Ascending aorta (tissue), 2 donors: ENCODE data around the gene WHRN. TPM values are rescaled to one million over a fixed set of nuclear protein-coding genes. Genes with fewer than 3 reads are reported as not detected.

Experiments
- DNase-seq, 2 donors: peaks; one replicate each; pipeline ENCODE4 v3.0.0-alpha.2; 2019; ENCODE audit warnings: low spot score in 2 of 2
- H3K27ac ChIP-seq, 2 donors: fragments of 200-600 bp; sonication (generic); one replicate each; pipeline ENCODE4 v1.5.1; 2016 to 2017; ENCODE audit warnings: mild to moderate bottlenecking in 1 of 2
- H3K27me3 ChIP-seq: fragments of 200-600 bp; sonication (generic); one replicate; pipeline ENCODE4 v1.5.1; 2017
- H3K36me3 ChIP-seq, 2 donors: fragments of 200-600 bp; sonication (generic); one replicate each; pipeline ENCODE4 v1.5.1; 2016
- H3K4me1 ChIP-seq, 2 donors: fragments of 200-600 bp; sonication (generic); one replicate each; pipeline ENCODE4 v1.5.1; 2016 to 2017; ENCODE audit warnings: mild to moderate bottlenecking in 1 of 2
- H3K4me3 ChIP-seq, 2 donors: fragments of 200-600 bp; sonication (generic); one replicate each; pipeline ENCODE4 v1.5.1; 2016 to 2017; ENCODE audit warnings: mild to moderate bottlenecking in 1 of 2
- H3K9me3 ChIP-seq, 2 donors: fragments of 200-600 bp; sonication (generic); one replicate each; pipeline ENCODE4 v1.5.1; 2016
- intact Hi-C: fragments of 100-400 bp; cut with DNase I; formaldehyde crosslinking; loops from one replicate; pipeline ENCODE4 v1.15.1; 2023
- total RNA-seq: library from RNA; depleted of rRNA; stranded (reverse); fragments of >200 nt; gene quantifications from one replicate; pipeline ENCODE4 v1.1.0, GENCODE V29; 2016
- TF ChIP-seq, protein P1 (sequence below), 3 experiments: fragments of 200-600 bp in 2 of 3; fragments of 450-650 bp in 1 of 3; sonication (generic) in 2 of 3; IDR thresholded peaks; one replicate each; pipeline ENCODE4 v1.5.1; 2016 to 2019; ENCODE audit warnings: antibody characterized with exemption in 3 of 3, mild to moderate bottlenecking in 1 of 3, moderate library complexity in 1 of 3

The WHRN gene
- total RNA-seq, 1 donor from 2014 or later, result 3.9 TPM

DNA sequence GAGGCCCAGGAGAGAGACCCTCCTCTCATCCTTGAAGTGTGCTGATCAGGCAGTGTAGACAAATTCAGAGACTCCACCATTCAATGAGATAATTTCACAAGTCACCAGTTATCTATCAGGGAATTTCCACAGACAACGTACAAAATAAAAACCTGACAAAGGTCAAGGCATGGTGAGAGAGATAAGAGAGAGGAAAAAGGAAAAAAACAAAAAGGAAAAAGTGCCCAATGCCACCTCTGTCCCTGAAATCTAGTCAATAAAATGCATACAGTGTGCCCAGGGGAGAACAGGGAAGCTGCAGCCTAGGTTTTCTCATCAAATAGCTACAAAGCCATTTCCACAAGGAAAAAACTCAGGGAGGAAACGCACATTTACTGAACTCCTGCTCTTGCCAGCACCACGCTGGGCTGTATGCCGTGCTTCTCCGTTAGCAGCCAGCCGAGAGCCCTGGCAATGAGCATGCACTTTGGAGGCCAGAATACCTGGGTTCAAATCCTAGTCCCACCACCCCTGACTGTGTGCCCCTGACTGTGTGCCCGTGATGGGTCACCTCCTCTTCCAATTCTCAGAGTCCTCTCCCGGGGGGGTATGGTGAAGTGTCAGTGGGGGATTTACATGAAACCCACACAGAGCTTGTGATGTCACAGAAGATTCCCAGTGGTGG is 11.6 kb downstream of the WHRN start:
- intact Hi-C loops, result no loop called here
- H3K9me3 ChIP-seq, result no peaks in the 10 kb centered on the region
- H3K36me3 ChIP-seq, result no peaks in the 10 kb centered on the region
- H3K27ac ChIP-seq, result no peak overlapping the region
- H3K4me3 ChIP-seq, result no peak overlapping the region
- H3K27me3 ChIP-seq, result no peaks in the 10 kb centered on the region
- H3K4me1 ChIP-seq, result no peaks in the 10 kb centered on the region
- no peak for DNase-seq
- TF ChIP-seq, protein P1, sequence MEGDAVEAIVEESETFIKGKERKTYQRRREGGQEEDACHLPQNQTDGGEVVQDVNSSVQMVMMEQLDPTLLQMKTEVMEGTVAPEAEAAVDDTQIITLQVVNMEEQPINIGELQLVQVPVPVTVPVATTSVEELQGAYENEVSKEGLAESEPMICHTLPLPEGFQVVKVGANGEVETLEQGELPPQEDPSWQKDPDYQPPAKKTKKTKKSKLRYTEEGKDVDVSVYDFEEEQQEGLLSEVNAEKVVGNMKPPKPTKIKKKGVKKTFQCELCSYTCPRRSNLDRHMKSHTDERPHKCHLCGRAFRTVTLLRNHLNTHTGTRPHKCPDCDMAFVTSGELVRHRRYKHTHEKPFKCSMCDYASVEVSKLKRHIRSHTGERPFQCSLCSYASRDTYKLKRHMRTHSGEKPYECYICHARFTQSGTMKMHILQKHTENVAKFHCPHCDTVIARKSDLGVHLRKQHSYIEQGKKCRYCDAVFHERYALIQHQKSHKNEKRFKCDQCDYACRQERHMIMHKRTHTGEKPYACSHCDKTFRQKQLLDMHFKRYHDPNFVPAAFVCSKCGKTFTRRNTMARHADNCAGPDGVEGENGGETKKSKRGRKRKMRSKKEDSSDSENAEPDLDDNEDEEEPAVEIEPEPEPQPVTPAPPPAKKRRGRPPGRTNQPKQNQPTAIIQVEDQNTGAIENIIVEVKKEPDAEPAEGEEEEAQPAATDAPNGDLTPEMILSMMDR (IDR thresholded peaks at IDR 0.05), result no peak

- H3K9me3 ChIP-seq, result no peaks in the 10 kb centered on the region
- no peaks in the 10 kb centered on the region for H3K27me3 ChIP-seq
- intact Hi-C loops, result no loop called here
- no peak overlapping the region for H3K4me3 ChIP-seq
- no peaks in the 10 kb centered on the region for H3K4me1 ChIP-seq
- no peak overlapping the region for H3K27ac ChIP-seq
- TF ChIP-seq, protein P1 (IDR thresholded peaks at IDR 0.05), result no peak
- H3K36me3 ChIP-seq, result no peaks in the 10 kb centered on the region
- DNase-seq, result no peak
Observed at GRCh38 chr9:114492991-114493390, 12.3 kb downstream of the WHRN start.

- TF ChIP-seq, protein P1 (IDR thresholded peaks at IDR 0.05), result no peak
Observed at GRCh38 chr9:114491430-114492003, 13.8 kb downstream of the WHRN start.

GRCh38 chr9:114489928-114490327 is 15.3 kb downstream of the WHRN start:
- TF ChIP-seq, protein P1 (IDR thresholded peaks at IDR 0.05), result no peak
- H3K36me3 ChIP-seq, result no peaks in the 10 kb centered on the region
- intact Hi-C loops, result no loop called here
- H3K4me1 ChIP-seq, result no peaks in the 10 kb centered on the region
- no peak overlapping the region for H3K4me3 ChIP-seq
- H3K27me3 ChIP-seq, result no peaks in the 10 kb centered on the region
- H3K27ac ChIP-seq, result no peak overlapping the region
- H3K9me3 ChIP-seq, result no peaks in the 10 kb centered on the region
- DNase-seq, result no peak

More at GRCh38 chr9:114491430-114492003, 13.8 kb downstream of the WHRN start:
- Histone ChIP-seq H3K36me3 (no peaks in the 10 kb centered on the region), H3K4me3 (no peak overlapping the region), H3K27me3 (no peaks in the 10 kb centered on the region), H3K4me1 (no peaks in the 10 kb centered on the region), H3K9me3 (no peaks in the 10 kb centered on the region), H3K27ac (no peak overlapping the region)
- intact Hi-C loops, result no loop called here
- no peak for DNase-seq

DNA sequence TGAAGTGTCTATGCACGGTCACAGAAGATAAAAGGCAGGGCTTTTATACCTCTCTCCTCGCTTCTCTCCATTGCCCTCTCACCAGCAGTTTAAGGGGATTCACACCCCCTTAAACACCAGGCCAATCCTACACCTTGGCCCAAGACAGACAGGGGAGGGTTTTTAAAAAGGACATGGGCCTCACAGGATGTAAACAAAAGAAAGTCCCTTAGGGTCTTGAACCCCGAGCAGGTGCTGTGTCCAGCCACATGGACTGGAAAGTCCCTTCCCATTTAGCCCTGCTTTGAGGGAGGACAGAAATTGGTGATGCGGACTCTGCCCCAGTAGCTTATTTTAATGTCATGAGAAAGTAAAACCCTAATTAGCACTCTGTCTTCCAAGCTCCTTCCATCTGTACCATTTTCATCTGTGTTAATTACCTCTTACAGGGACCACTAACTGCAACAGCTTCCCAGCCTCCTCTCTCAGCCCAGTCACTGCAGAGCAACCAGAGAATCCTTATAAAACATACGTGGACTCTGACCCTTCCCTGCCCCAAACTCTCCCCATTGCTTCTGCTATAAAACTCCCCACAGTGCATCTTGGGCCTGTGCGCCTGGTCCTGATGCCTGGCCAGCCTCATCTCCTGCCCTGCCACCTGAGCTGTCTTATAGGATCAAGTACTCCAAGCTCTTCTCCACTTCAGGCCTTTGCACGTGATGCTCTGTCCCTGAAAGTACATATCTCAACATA is 16.7 kb downstream of the WHRN start:
- H3K27me3 ChIP-seq, result no peaks in the 10 kb centered on the region
- DNase-seq, result no peak
- H3K4me1 ChIP-seq, result no peaks in the 10 kb centered on the region
- H3K27ac ChIP-seq, result no peak overlapping the region
- H3K4me3 ChIP-seq, result no peak overlapping the region
- TF ChIP-seq, protein P1 (IDR thresholded peaks at IDR 0.05), result no peak
- intact Hi-C loops, result no loop called here
- H3K9me3 ChIP-seq, result no peaks in the 10 kb centered on the region
- H3K36me3 ChIP-seq, result no peaks in the 10 kb centered on the region
